A549 (cell line): Measurements from ENCODE around the gene PODXL2. TPM values are rescaled to one million over a fixed set of nuclear protein-coding genes. Genes with fewer than 3 reads are reported as not detected.
A peak's percentile ranks its signal among the peaks of the same experiment; 100 is the strongest.

ENCODE experiments used
- ATAC-seq, 2 experiments: fragments of 200-7000 bp in 1 of 2; fragments of >200 bp in 1 of 2; cut with Nextera tagmentation in 1 of 2; cut with Tn5 transposase in 1 of 2; 3 replicates each; pipeline versions ENCODE4 v1.8.0 to v1.9.1; 2018 to 2020; ENCODE audit warnings: mild to moderate bottlenecking in 1 of 2, moderate library complexity in 1 of 2
- CTCF ChIA-PET: fragments of 300-600 bp; sonication (Branson Sonifier 250); formaldehyde crosslinking; extraction: SDS; loops from one replicate; lab custom pipeline; 2021; ENCODE audit warnings: antibody characterized with exemption, inconsistent platforms; lab: Yijun Ruan, JAX
- POLR2A ChIA-PET: fragments of 350-600 bp; formaldehyde crosslinking; extraction: SDS; loops from one replicate; lab custom pipeline; 2021; ENCODE audit warnings: antibody characterized with exemption, inconsistent platforms; lab: Yijun Ruan, JAX
- DNase-seq, 2 experiments: peaks; one replicate each; pipeline versions ENCODE4 v3.0.0 to v3.0.0-alpha.2; 2011 to 2016; ENCODE audit warnings: low read depth in 1 of 2, low spot score in 1 of 2
- FAIRE-seq: peaks from 2 replicates; lab custom pipeline; 2011; peaks lifted over from hg19 to GRCh38; lab: Jason Lieb, UNC
- H3K27ac ChIP-seq, 2 experiments: fragments of >200 bp; sonication (Bioruptor Twin); formaldehyde crosslinking; 3 replicates each; pipeline ENCODE4 v1.5.1; 2016 to 2017
- H3K4me1 ChIP-seq: fragments of >200 bp; sonication (Bioruptor Twin); formaldehyde crosslinking; 3 replicates; pipeline ENCODE4 v1.6.1; 2016
- H3K4me2 ChIP-seq: fragments of >200 bp; sonication (Bioruptor Twin); formaldehyde crosslinking; 3 replicates; pipeline ENCODE4 v1.6.1; 2016
- H3K4me3 ChIP-seq: fragments of >200 bp; sonication (Bioruptor Twin); formaldehyde crosslinking; 3 replicates; pipeline ENCODE4 v1.5.1; 2016
- H3K9me3 ChIP-seq: fragments of >200 bp; sonication (Bioruptor Twin); formaldehyde crosslinking; 3 replicates; pipeline ENCODE4 v1.6.1; 2016
- CHD4 ChIP-seq: fragments of 200-600 bp; sonication (generic); IDR thresholded peaks from 2 replicates; pipeline ENCODE4 v1.6.1; 2016; ENCODE audit warnings: antibody characterized with exemption, mild to moderate bottlenecking, borderline replicate concordance
- EHMT2 ChIP-seq: fragments of 200-600 bp; sonication (generic); IDR thresholded peaks from 2 replicates; pipeline ENCODE4 v1.6.1; 2016; ENCODE audit warnings: antibody characterized with exemption, low read depth, mild to moderate bottlenecking, moderate library complexity
- ELK1 ChIP-seq: fragments of 150-350 bp; IDR thresholded peaks from 2 replicates; pipeline ENCODE4 v1.6.1; 2014; ENCODE audit warnings: low read depth, mild to moderate bottlenecking, low read length
- ESRRA ChIP-seq: fragments of 150-350 bp; IDR thresholded peaks from 2 replicates; pipeline ENCODE4 v1.6.1; 2014; ENCODE audit warnings: mild to moderate bottlenecking, low read length, borderline replicate concordance
- FOSL2 ChIP-seq, 2 experiments: fragments of 450-650 bp in 1 of 2; fragments of >200 bp in 1 of 2; sonication (Bioruptor Twin) in 1 of 2; formaldehyde crosslinking; IDR thresholded peaks; 2 replicates each; pipeline versions ENCODE4 v1.5.0 to v1.6.1; 2016 to 2020; ENCODE audit warnings: mild to moderate bottlenecking in 1 of 2, moderate library complexity in 1 of 2
- GATA3 ChIP-seq: IDR thresholded peaks from 2 replicates; pipeline ENCODE4 v1.6.1; 2012; ENCODE audit warnings: borderline replicate concordance
- HMGXB4 ChIP-seq: fragments of 250-450 bp; sonication (Bioruptor Pico); IDR thresholded peaks from 2 replicates; pipeline ENCODE4 v1.5.0; 2021; ENCODE audit warnings: mild to moderate bottlenecking, moderate library complexity, borderline replicate concordance
- HOXA7 ChIP-seq: fragments of 250-450 bp; sonication (Bioruptor Pico); IDR thresholded peaks from 2 replicates; pipeline ENCODE4 v1.5.0; 2020; ENCODE audit warnings: mild to moderate bottlenecking, moderate library complexity
- HOXB5 ChIP-seq: fragments of 250-450 bp; sonication (Bioruptor Pico); IDR thresholded peaks from 2 replicates; pipeline ENCODE4 v1.5.0; 2020; ENCODE audit warnings: mild to moderate bottlenecking, moderate library complexity
- JUNB ChIP-seq: fragments of >200 bp; sonication (Bioruptor Twin); formaldehyde crosslinking; IDR thresholded peaks from 2 replicates; pipeline ENCODE4 v1.6.1; 2016
- NPAS2 ChIP-seq: fragments of 250-450 bp; sonication (Bioruptor Pico); IDR thresholded peaks from 2 replicates; pipeline ENCODE4 v1.8.0; 2022; ENCODE audit warnings: mild to moderate bottlenecking, moderate library complexity, borderline replicate concordance
- PHF8 ChIP-seq: fragments of 200-600 bp; sonication (generic); IDR thresholded peaks from 2 replicates; pipeline ENCODE4 v1.6.1; 2016; ENCODE audit warnings: low read depth, mild to moderate bottlenecking, antibody characterized with exemption, moderate library complexity, borderline replicate concordance
- RARB ChIP-seq: fragments of 250-450 bp; sonication (Bioruptor Pico); IDR thresholded peaks from 2 replicates; pipeline ENCODE4 v1.8.0; 2021; ENCODE audit warnings: mild to moderate bottlenecking, moderate library complexity
- RFX5 ChIP-seq: fragments of 450-650 bp; IDR thresholded peaks from 2 replicates; pipeline ENCODE4 v1.7.1; 2014; ENCODE audit warnings: antibody characterized with exemption, mild to moderate bottlenecking, moderate library complexity
- RNF2 ChIP-seq: fragments of 200-600 bp; sonication (generic); IDR thresholded peaks from 2 replicates; pipeline ENCODE4 v1.6.1; 2016; ENCODE audit warnings: low read depth, mild to moderate bottlenecking, antibody characterized with exemption, moderate library complexity, borderline replicate concordance
- TFCP2L1 ChIP-seq: fragments of 250-450 bp; sonication (Bioruptor Pico); IDR thresholded peaks from 2 replicates; pipeline ENCODE4 v1.5.0; 2021; ENCODE audit warnings: mild to moderate bottlenecking
- ZC3H11A ChIP-seq: fragments of 450-650 bp; IDR thresholded peaks from 2 replicates; pipeline ENCODE4 v1.6.1; 2014; ENCODE audit warnings: antibody characterized with exemption, mild to moderate bottlenecking
- WGBS: methylation state at CpG from one replicate; pipeline ENCODE4 v1.1.6; 2017; ENCODE audit errors: missing lambda C conversion rate; 5-methylcytosine and 5-hydroxymethylcytosine counted together
- polyA plus RNA-seq, 4 experiments: library from polyadenylated mRNA; depleted of rRNA in 3 of 4; stranded (reverse); fragments of >200 nt; fragmentation: RNase III in 1 of 4; extraction: RNeasy Plus Mini Kit Qiagen cat#74134 plus additional on column Dnase treatment in 1 of 4; gene quantifications; 2 replicates in 3 of 4; 3 replicates in 1 of 4; pipeline ENCODE4 v1.2.3, GENCODE V29; 2011 to 2017
- TF ChIP-seq, protein P1 (sequence below): fragments of 450-650 bp; IDR thresholded peaks from 2 replicates; pipeline ENCODE4 v1.6.1; 2014; ENCODE audit warnings: antibody characterized with exemption
- TF ChIP-seq, protein P2 (sequence below): IDR thresholded peaks from 2 replicates; pipeline ENCODE4 v1.6.1; 2012
- TF ChIP-seq, protein P3 (sequence below): fragments of >200 bp; sonication (Bioruptor Twin); formaldehyde crosslinking; IDR thresholded peaks from 3 replicates; pipeline ENCODE4 v1.5.1; 2016

Gene PODXL2
- polyA plus RNA-seq, 2 of the 4 experiments (the other 2 are of a cell fraction): 4.2 to 5.5 TPM

DNA sequence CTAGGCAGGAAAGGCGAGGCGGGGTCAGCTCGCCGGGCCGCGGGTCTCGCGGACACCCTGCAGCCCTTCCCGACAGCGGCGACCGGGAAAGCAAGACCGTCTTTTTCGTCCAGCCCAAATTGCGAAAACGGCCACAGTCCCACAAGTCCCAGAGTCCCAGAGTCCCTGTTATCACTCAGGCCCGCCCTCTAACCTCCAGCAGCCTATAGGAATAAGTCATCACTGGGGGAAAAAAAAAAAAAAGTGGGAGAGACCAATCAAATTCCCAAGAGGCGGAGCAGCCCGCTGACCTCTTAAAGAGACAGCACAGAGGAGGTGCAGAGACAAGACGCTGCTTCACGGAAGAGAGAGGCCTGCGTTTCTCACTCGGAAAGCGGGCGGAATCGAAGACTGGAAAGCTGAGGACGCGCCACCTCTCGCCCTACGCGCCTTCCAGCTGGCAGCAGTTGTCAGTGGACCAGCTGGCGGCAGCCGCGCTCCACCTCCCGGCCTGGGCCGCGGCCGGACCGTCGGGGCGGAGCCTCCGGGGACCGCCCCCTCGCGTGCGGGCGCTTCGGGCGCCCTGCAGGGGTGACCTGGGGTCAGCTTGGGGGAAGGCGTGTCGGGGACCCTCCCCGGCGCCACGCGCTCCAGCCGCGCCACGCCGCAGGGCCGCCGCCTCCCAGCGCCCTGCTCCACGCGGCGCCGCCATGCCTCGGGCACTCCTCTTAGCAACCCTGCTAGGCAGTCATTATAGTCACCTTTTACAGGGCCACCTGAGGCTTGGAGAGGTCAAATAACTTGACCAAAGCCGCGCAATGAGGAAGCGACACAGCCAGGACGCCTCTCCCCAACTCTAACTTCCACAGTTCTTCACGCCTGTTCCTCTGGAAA is 38.2 kb upstream of the PODXL2 start, which contains the start of gene TPRA1 (continued):
- TF ChIP-seq, protein P1, sequence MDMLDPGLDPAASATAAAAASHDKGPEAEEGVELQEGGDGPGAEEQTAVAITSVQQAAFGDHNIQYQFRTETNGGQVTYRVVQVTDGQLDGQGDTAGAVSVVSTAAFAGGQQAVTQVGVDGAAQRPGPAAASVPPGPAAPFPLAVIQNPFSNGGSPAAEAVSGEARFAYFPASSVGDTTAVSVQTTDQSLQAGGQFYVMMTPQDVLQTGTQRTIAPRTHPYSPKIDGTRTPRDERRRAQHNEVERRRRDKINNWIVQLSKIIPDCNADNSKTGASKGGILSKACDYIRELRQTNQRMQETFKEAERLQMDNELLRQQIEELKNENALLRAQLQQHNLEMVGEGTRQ: no peak
- TF ChIP-seq HOXA7 (CRISPR knock-in tag): no peak
- TF ChIP-seq HOXB5 (CRISPR knock-in tag): no peak
- TF ChIP-seq, all 56 proteins: peak for 10

DNA sequence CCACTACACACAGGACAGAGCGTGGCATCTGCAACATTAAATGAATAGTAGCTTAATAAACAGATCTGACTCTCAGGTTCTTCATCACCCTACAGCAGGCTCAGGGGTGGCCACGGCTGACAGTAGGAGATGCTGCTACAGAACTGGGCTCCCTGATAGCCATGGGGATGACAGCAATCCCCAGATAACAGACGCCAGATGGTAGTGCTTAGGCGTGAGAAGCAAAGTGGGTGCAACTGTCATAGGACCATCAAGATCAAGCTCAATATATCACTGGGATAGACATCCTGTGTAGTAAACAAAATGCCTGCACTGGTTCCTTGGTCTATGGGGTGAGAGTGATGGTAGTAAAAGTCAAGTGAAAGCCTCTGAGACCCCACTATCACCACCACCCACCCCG is 35.8 kb upstream of the PODXL2 start:
- DNase-seq (no peak), FAIRE-seq (no peak), ATAC-seq (no peak)
- Histone ChIP-seq H3K4me3 (no peak overlapping the region), H3K9me3 (no peaks in the 10 kb centered on the region), H3K4me1 (peaks cover 20% of the 10 kb centered on the region), H3K27ac (peak overlapping the region in 1 of 2 experiments; percentile 52; a peak in 1 of 6 replicates), H3K4me2 (no peak overlapping the region)
- 90% methylated on average over 5 of the region's 5 CpGs for WGBS
- POLR2A ChIA-PET: no interaction called here
- TF ChIP-seq, protein P1: no peak
- TF ChIP-seq PHF8: no peak
- no peak for TF ChIP-seq RFX5
- TF ChIP-seq ELK1: no peak
- no peak for TF ChIP-seq HOXA7 (CRISPR knock-in tag)
- CTCF ChIA-PET: no interaction called here

DNA sequence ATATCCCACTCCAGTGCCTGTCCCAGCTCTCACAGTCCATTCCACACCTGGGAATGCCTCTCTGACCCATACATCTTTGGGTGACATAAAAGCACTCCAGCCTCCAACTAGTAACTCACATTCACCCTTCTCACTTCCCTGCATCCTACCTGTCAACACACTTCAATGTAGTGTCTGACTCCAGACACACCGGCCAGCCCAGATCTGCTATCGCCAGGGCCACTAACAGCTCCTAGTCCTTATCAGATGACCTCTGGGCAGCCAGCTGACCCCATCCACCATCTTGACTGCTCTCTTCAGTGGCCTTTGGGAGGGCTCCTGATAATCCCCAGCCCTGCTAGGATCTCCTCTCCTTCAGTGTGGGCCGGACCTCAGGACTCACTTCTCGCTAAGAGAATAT is 33.7 kb upstream of the PODXL2 start:
- FAIRE-seq: no peak
- POLR2A ChIA-PET: no interaction called here
- TF ChIP-seq RARB (CRISPR knock-in tag) (no peak), EHMT2 (no peak), JUNB (no peak), RNF2 (no peak), FOSL2 (IDR thresholded peaks at IDR 0.05) (no peak), FOSL2 (CRISPR knock-in tag; IDR thresholded peaks at IDR 0.05) (no peak), CHD4 (no peak)
- TF ChIP-seq, protein P2, sequence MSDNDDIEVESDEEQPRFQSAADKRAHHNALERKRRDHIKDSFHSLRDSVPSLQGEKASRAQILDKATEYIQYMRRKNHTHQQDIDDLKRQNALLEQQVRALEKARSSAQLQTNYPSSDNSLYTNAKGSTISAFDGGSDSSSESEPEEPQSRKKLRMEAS: no peak

GRCh38 chr3:127597020-127597771 is 31.8 kb upstream of the PODXL2 start:
- Histone ChIP-seq H3K4me3 (peak overlapping the region; percentile 60; the same call in 2 of the 3 replicates), H3K27ac (peak overlapping the region; percentile 75 to 90), H3K9me3 (no peaks in the 10 kb centered on the region), H3K4me2 (peak overlapping the region; percentile 68), H3K4me1 (peaks cover 8% of the 10 kb centered on the region)
- ATAC-seq: no peak
- FAIRE-seq: no peak
- ChIA-PET CTCF (interaction anchor here (1.0 to 3.0 kb wide), 3 partner anchors 18 to 49 kb away, joined by 3 to 9 read pairs (median 4); no protein-coding TSS in a partner anchor), POLR2A (interaction anchor here (0.6 to 2.7 kb wide), 4 partner anchors 9 to 527 kb away, joined by 3 to 10 read pairs (median 3); partner anchors contain the start of gene RUVBL1)
- DNase-seq: no peak
- WGBS: 89% methylated on average over 12 of the region's 12 CpGs
- TF ChIP-seq, protein P3, sequence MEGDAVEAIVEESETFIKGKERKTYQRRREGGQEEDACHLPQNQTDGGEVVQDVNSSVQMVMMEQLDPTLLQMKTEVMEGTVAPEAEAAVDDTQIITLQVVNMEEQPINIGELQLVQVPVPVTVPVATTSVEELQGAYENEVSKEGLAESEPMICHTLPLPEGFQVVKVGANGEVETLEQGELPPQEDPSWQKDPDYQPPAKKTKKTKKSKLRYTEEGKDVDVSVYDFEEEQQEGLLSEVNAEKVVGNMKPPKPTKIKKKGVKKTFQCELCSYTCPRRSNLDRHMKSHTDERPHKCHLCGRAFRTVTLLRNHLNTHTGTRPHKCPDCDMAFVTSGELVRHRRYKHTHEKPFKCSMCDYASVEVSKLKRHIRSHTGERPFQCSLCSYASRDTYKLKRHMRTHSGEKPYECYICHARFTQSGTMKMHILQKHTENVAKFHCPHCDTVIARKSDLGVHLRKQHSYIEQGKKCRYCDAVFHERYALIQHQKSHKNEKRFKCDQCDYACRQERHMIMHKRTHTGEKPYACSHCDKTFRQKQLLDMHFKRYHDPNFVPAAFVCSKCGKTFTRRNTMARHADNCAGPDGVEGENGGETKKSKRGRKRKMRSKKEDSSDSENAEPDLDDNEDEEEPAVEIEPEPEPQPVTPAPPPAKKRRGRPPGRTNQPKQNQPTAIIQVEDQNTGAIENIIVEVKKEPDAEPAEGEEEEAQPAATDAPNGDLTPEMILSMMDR: no peak
- TF ChIP-seq NPAS2: no peak
- no peak for TF ChIP-seq ESRRA
- TF ChIP-seq GATA3: no peak
- TF ChIP-seq ZC3H11A: no peak
- no peak for TF ChIP-seq HOXA7 (CRISPR knock-in tag)
- no peak for TF ChIP-seq PHF8
- no peak for TF ChIP-seq TFCP2L1 (CRISPR knock-in tag)
- no peak for TF ChIP-seq HMGXB4 (CRISPR knock-in tag)

More for the DNA sequence above, 33.7 kb upstream of the PODXL2 start:
- 98% methylated on average over 4 of the region's 4 CpGs for WGBS
- Histone ChIP-seq H3K27ac (no peak overlapping the region), H3K9me3 (no peaks in the 10 kb centered on the region), H3K4me1 (peaks cover 19% of the 10 kb centered on the region), H3K4me2 (no peak overlapping the region), H3K4me3 (no peak overlapping the region)
- no peak for DNase-seq
- CTCF ChIA-PET: interaction anchor here (1.2 kb wide), 1 partner anchor 13 kb away, joined by 3 read pairs; no protein-coding TSS in a partner anchor
- no peak for ATAC-seq
